ENCODE data around the gene SLC17A7. TPM values are rescaled to one million over a fixed set of nuclear protein-coding genes. Genes with fewer than 3 reads are reported as not detected.

The SLC17A7 gene
- polyA plus RNA-seq, 1 experiment = 0.10 TPM

- Histone ChIP-seq H3K4me3 (ENCODE audit: low read depth, low read length) (no peak overlapping the region), H3K27me3 (ENCODE audit: control insufficient read depth, insufficient read depth, low read length) (peaks cover 12% of the 10 kb centered on the region), H3K36me3 (ENCODE audit: control insufficient read depth, insufficient read depth, low read length) (no peaks in the 10 kb centered on the region)
- no peak for TF ChIP-seq CTCF (IDR thresholded peaks at IDR 0.05; ENCODE audit: insufficient read depth, low read depth, low read length)
- CTCF ChIA-PET = interaction anchor here (0.6 to 1.5 kb wide), 3 partner anchors 78 to 170 kb away, joined by 3 read pairs; no protein-coding TSS in a partner anchor
- POLR2A ChIA-PET = no interaction called here
- DNase-seq (ENCODE audit: low read depth) = no peak
Measured at GRCh38 chr19:49395581-49396407, 45.5 kb downstream of the SLC17A7 start.

GRCh38 chr19:49393881-49394280 is 47.4 kb downstream of the SLC17A7 start:
- Histone ChIP-seq H3K36me3 (ENCODE audit: control insufficient read depth, insufficient read depth, low read length) (no peaks in the 10 kb centered on the region), H3K4me3 (ENCODE audit: low read depth, low read length) (no peak overlapping the region), H3K27me3 (ENCODE audit: control insufficient read depth, insufficient read depth, low read length) (peaks cover 10% of the 10 kb centered on the region)
- POLR2A ChIA-PET = no interaction called here
- no peak for DNase-seq (ENCODE audit: low read depth)
- CTCF ChIA-PET = interaction anchor here (1.0 to 2.0 kb wide), 3 partner anchors 12 to 51 kb away, joined by 4 to 6 read pairs (median 5); no protein-coding TSS in a partner anchor
- no peak for TF ChIP-seq CTCF (IDR thresholded peaks at IDR 0.05; ENCODE audit: insufficient read depth, low read depth, low read length)

GRCh38 chr19:49391581-49392399 is 49.5 kb downstream of the SLC17A7 start:
- peaks cover 6% of the 10 kb centered on the region for H3K27me3 ChIP-seq (ENCODE audit: control insufficient read depth, insufficient read depth, low read length)
- no peaks in the 10 kb centered on the region for H3K36me3 ChIP-seq (ENCODE audit: control insufficient read depth, insufficient read depth, low read length)
- no peak for DNase-seq (ENCODE audit: low read depth)
- TF ChIP-seq CTCF (IDR thresholded peaks at IDR 0.05; ENCODE audit: insufficient read depth, low read depth, low read length) = peak; percentile 89
- POLR2A ChIA-PET = no interaction called here
- CTCF ChIA-PET = interaction anchor here (0.7 to 3.7 kb wide), 21 partner anchors 8 to 166 kb away, joined by 3 to 18 read pairs (median 5); partner anchors contain the start of genes GFY, SLC17A7 and TEAD2
- H3K4me3 ChIP-seq (ENCODE audit: low read depth, low read length) = no peak overlapping the region

- ChIA-PET POLR2A (no interaction called here), CTCF (interaction anchor here (0.7 to 3.7 kb wide), 17 partner anchors 8 to 63 kb away, joined by 3 to 18 read pairs (median 5); partner anchors contain the start of genes GFY, SLC17A7 and TEAD2)
- Histone ChIP-seq H3K27me3 (ENCODE audit: control insufficient read depth, insufficient read depth, low read length) (peaks cover 6% of the 10 kb centered on the region), H3K4me3 (ENCODE audit: low read depth, low read length) (no peak overlapping the region), H3K36me3 (ENCODE audit: control insufficient read depth, insufficient read depth, low read length) (no peaks in the 10 kb centered on the region)
- TF ChIP-seq CTCF (IDR thresholded peaks at IDR 0.05; ENCODE audit: insufficient read depth, low read depth, low read length) = no peak
- no peak for DNase-seq (ENCODE audit: low read depth)
Measured at GRCh38 chr19:49390929-49391359, 50.4 kb downstream of the SLC17A7 start.

Data from BJ (cell line).